GM08714 (cell line): ENCODE measurements around the gene INSIG1.
A peak's percentile ranks its signal among the peaks of the same experiment; 100 is the strongest.

ENCODE experiments used
- H3K4me3 ChIP-seq: fragments of 200-500 bp; sonication (Bioruptor generic); 2 replicates; pipeline ENCODE4 v1.5.1; 2014; ENCODE audit warnings: mild to moderate bottlenecking, low read length, inconsistent platforms
- ZNF274 ChIP-seq: IDR thresholded peaks from 2 replicates; pipeline ENCODE4 v1.6.1; 2012; ENCODE audit warnings: mild to moderate bottlenecking, low read depth, low read length

The INSIG1 gene

DNA sequence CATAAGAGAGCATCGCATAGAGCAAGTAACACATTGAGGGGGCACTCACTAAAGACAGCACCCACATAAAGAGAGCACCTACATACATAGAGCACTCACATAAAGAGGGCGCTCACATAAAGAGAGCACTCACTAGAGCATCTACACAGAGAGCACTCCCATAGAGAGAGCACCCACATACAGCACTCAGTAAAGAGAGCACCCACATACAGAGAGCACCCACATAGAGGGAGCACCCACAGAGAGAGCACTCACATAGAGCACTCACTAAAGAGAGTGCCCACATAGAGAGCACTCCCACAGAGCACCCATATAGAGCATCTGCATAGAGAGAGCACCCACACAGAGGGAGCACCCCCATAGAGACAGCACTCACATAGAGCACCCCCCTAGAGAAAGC lies 47.8 kb downstream of the INSIG1 start:
- H3K4me3 ChIP-seq, result peak overlapping the region; percentile 37; the same call in 1 of the 2 replicates
- TF ChIP-seq ZNF274, result no peak

DNA sequence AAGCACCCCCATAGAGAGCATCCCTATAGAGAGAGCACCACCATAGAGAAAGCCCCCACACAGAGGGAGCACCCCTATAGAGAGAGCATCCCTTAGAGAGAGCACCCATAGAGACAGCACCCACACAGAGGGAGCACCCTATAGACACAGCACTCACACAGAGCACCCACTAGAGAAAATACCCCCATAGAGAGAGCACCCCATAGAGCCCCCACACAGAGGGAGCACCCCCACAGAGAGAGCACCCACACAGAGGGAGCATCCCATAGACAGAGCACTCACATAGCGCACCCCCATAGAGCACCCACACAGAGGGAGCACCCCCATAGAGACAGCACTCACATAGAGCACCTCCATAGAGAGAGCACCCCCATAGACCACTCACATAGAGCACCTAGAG lies 48.6 kb downstream of the INSIG1 start:
- no peak overlapping the region for H3K4me3 ChIP-seq
- no peak for TF ChIP-seq ZNF274

DNA sequence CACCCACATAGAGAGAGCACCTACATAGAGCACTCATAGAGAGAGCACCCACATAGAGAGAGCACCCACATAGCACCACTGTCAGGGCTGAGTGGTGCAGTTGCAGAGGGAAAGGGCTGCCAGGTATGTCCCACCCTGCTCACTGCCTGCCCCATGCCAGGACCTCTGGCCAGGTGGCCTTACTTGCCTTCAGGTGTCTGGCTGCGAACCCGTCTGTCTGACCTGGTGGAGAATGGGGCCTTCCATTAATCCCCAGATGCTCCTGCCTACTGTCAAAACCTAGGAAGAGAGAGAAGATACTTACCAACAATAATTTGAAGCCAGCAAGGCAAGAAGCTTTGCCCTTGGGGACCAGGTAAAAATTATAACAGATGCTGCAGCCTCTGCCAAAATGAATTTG lies 51.1 kb downstream of the INSIG1 start:
- no peak overlapping the region for H3K4me3 ChIP-seq
- TF ChIP-seq ZNF274, result no peak

DNA sequence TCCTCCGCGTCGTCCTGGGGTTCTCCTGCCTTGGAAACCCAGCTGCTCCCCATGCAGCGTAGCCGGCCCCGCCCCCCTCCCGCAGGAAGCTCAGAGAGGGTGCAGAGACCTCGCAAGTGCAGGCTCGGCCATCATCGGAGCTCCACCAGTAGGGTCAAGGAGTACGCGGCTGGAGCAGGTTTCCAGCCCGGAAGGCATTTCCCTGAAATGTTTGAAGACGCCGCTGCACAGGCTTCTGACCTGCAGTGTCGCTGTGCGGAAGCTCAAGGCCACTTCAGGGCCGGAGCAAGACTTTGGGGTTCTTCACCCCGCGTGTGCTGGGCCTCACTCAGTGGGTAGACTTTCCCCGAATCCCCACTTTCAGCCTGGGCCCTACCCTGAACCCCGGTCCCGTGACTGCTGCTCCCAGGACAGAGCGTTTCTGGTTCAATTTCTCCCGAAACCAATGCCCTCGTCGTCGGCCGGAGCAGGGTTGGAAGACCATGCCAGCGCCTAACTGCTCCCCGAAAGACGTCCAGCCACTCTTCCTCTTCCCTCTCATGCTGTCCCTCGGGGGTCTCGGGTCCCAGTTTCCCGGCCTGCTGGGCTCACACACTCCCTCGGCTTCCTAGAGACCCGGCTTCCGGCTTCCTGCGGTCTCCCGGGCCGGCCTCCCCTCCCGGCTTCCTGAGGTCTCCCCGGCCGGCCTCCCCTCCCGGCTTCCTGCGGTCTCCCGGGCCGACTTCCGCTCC lies 52.1 kb downstream of the INSIG1 start:
- TF ChIP-seq ZNF274, result no peak
- no peak overlapping the region for H3K4me3 ChIP-seq

DNA sequence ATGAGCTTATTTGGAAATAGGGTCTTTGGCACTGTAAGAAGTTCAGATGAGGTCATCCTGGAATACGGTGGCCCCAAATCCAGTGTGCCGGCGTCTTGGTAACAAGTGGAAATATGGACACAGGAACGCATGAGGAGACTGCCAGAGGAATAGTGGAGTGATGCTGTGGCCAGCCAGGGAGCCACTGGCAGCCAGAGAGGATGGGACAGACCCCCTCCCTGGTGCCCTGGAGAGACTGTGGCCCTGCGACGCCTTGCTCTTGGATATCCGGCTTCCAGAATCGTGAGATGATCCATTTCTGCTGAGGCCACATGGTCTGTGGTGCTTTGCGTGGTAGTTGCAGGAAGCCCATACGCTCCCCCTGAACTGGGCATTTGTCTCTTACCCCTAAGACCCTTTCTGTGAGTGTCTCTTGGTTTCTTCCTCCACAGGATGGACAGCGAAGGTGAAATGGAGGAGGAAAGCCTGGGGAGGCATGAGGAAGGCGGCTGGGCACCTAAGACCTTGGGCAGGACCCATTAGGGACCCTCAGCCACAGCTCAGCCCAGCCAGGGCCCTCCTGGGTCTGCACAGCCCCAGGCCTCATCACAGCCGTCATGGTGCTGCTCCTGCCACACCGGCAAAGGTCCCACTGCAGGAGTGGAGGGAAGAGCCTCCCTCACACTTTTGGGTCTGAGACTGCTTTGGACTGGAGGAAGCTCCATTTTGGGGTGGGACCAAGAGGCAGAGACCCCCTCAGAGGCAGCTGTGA lies 53.6 kb downstream of the INSIG1 start:
- no peak for TF ChIP-seq ZNF274

DNA sequence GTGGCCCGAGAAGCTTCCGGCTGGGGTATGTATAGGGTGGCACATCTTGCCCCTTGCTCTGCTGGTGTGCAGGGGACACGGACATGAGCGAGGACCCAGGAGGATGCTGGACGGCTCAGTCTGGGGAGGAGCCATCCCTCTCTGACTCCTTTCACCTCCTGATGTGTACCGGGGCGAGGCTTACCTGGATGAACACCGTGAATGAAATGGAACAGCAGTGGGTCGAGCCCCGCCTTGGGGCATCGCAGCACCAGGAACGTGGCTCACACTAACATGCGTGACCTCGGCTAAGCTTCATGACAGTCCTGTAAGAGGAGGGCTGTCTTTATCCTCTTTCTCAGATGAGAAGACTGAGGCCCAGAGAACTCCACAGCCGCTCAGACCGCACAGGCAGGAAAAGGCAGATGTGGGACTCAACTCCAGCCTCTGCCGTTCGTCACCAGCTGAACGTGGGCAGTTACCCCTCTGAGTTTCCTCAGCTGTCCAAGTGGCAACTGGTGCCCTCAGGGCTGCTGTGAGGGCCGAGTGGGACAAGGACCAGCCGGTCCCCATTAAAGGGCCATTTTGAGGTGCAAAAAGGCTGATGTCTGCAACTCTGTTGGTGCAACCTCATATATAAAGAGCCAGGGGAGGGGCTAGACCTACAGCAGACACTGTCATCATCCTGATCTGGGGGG lies 54.5 kb downstream of the INSIG1 start:
- no peak overlapping the region for H3K4me3 ChIP-seq
- TF ChIP-seq ZNF274, result no peak

More for the DNA sequence above, 53.6 kb downstream of the INSIG1 start:
- H3K4me3 ChIP-seq, result no peak overlapping the region

DNA sequence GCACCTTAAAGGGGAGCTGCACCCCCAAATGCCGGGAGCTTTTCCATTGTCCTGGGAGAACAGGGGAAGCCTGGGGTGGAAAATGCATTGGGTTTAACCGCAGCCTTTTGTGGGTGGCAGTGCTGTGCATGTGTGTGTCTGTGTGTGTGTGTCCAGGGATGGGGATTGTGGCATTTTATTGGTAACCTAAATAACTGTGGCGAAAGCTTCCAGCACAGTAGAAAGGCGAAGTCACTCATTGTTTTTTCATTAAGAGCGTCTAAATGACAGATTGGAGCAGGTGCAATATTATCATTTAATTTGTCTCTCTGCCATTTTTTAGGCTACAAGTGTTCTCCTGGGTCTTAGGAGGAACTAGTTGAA lies 55.1 kb downstream of the INSIG1 start:
- no peak for TF ChIP-seq ZNF274
- H3K4me3 ChIP-seq, result no peak overlapping the region

DNA sequence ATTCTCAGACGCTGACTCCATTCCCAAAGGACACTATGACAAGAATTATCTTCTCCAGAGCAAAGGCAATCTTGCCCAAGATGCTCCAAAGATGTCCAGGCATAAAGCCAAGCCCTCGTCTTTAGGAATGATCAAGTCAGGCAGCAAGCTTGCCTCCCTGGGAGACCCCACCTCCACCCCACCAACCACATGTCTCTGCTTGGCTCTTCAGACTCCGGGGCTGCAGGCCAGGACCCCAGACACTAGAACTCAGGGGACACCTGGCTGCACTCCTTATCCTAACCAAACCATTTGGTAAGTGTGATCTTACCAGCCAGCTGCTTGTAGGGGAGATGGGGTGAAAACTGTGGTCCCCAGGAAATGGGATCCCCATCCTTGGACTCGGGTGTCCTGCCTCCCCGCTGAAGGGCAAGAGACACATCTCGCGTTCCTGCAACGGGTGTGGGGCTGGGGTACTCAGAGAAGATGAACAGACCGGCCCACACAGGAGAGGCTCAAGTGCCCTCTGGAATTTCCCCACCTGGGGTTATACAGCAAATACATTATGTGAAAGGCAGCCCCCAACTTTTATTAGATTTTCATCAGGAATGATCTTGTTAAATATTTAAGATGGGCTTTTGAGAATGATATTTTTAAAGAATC lies 55.7 kb downstream of the INSIG1 start:
- no peak overlapping the region for H3K4me3 ChIP-seq
- TF ChIP-seq ZNF274, result no peak

DNA sequence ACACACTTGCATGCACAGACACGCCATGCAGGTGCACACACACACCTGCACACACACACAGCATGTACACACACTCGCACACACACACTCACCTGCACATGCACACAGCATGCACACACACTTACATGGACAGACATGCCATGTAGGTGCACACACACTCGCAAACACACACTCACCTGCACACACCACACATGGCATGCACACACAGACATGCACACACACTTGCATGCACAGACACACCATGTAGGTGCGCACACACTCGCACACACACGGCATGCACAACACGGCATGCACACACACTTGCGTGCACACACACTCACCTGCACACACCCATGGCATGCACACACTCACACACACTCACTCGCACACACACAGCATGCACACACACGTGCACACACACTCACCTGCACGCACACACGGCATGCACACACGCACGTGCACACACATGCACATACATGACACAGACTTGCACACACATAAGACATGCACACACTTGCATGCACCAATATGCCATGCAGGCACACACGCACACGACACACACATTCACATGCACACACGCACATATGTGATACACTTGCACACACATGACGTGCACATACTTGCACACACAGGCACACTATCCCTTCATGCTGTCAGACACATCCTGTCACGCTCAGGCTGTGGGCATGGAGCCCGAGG lies 56.8 kb downstream of the INSIG1 start:
- no peak overlapping the region for H3K4me3 ChIP-seq
- no peak for TF ChIP-seq ZNF274

DNA sequence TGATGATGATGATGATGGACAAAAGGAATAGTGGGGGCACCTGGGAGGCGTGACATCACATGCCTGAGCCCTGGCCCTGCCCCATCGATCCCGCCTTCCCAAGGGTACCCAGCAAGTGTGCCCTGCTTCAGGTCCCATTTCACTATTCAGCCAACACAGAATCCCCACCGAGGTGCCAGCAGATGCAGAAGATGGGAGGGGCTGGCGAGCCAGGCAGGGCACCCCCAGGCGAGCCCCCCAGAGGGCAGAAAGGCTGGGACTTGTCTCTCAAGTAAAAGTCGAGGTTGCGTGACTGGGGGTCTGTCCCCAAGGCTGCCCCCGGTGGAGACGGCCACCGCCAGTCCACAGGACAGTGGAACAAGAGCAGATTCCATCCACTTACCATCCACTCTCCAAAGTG lies 57.5 kb downstream of the INSIG1 start:
- TF ChIP-seq ZNF274, result no peak
- H3K4me3 ChIP-seq, result no peak overlapping the region

DNA sequence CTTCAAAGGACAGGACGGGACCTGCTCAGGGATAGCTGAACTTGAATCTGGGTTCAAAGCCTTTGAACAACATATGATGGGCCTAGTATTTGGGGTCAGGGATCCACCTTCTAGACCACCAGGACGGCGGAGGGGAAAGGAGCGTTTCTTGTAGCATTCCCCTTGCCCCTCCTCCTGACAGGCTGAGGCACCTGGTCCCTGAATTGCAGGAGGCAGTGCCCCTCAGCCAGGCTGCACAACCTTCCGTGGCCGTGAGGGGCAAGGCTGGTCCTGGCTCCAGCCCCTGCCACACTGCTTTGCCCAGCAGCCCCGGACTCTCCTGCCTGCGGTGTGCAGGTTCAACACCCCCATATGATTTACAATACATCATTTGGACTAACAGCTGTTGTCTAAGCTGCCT lies 58.1 kb downstream of the INSIG1 start:
- TF ChIP-seq ZNF274, result no peak
- H3K4me3 ChIP-seq, result no peak overlapping the region

DNA sequence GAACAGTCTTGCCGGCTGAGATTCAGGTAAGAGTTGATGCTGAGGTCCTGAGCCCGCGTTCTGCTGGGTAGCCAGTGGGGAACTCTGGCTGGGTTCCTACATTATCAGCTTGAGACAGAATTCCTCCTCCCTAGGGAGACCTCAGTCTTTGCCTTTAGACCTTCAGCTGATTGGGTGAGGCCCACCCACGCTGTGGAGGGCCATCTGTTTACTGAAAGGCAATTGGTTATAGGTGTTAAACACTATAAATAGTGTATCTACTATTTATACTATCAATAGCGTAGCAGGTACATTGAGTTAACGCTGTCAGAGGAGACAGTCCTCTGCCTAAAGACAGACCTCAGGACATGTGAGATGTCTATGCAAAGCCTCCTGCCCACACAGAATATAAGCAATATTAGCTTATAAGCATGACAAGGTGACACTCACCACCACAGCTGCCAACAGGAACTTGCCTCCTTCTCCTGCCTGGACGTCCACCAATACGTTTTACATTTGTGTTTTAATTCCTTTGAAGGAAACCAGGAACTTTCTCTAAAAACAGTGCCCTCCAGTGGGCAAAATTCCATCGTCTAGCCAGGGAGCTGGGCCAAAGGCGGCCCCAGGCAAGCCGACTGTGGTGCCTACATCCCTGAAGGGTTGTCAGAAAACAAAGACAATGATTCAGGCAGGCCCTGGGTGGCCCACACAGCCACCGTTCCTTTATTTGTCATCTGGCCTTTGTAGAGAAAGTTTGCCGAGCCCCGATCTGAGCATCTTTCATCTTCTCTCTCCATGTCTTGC lies 58.8 kb downstream of the INSIG1 start:
- no peak overlapping the region for H3K4me3 ChIP-seq
- no peak for TF ChIP-seq ZNF274

DNA sequence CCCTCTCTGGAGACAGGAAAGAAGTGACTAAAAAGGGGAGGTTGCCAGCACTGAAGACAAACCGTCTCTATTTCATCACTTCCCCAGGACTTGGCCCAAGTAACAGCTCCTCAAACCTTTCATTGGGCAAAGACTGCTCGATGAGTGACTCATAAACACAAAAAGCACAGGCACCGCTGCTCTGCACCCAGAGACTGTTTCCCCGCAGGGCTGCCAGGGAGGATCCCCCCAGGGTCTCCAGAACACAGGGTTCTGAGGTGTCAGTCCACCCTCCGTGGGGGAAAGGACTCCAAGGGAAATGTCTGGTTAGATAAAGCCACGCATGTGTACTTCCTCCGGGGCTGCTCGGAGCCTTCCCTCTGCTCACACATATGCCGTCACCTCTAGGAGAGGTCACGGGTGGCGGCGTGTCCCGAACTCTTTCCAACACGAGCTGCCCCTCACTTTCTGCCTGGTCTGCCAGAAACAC lies 59.9 kb downstream of the INSIG1 start:
- no peak for TF ChIP-seq ZNF274
- no peak overlapping the region for H3K4me3 ChIP-seq
